ENCODE results near the gene C1QTNF1. TPM values are rescaled to one million over a fixed set of nuclear protein-coding genes. Genes with fewer than 3 reads are reported as not detected.

Gene C1QTNF1
- total RNA-seq, 1 experiment from 2014 or later = 6.3 TPM

GRCh38 chr17:79031996-79032875, 8.3 kb downstream of the C1QTNF1 start:
- Histone ChIP-seq H3K36me3 (ENCODE audit: insufficient read depth, low read length, poor library complexity, severe bottlenecking) (no peaks in the 10 kb centered on the region), H3K4me1 (ENCODE audit: insufficient read depth, low read length, poor library complexity, severe bottlenecking) (peaks cover 13% of the 10 kb centered on the region), H3K27ac (ENCODE audit: low read depth, low read length, poor library complexity, severe bottlenecking) (no peak overlapping the region), H3K4me3 (ENCODE audit: low read depth, low read length, poor library complexity, severe bottlenecking) (no peak overlapping the region), H3K27me3 (replicated peaks; ENCODE audit: insufficient read depth, low read depth, low read length, poor library complexity) (no peaks in the 10 kb centered on the region), H3K9me3 (ENCODE audit: low read depth, low read length, poor library complexity, severe bottlenecking) (no peaks in the 10 kb centered on the region)
- ChIA-PET POLR2A (ENCODE audit: low non-redundant PET) (no interaction called here), CTCF (no interaction called here)
- TF ChIP-seq EZH2 (IDR thresholded peaks at IDR 0.05; ENCODE audit: borderline replicate concordance, low read depth, low read length, poor library complexity, severe bottlenecking) (no peak), CTCF (conservative IDR thresholded peaks at IDR 0.05; ENCODE audit: low read depth, low read length) (no peak)
- BruUV-seq (replicated peaks) = no TSS peak
- intact Hi-C loops (cut with micrococcal nuclease; ENCODE audit: unreplicated experiment) = no loop called here
- DNase-seq (ENCODE audit: low spot score) = no peak

- intact Hi-C loops (cut with micrococcal nuclease; ENCODE audit: unreplicated experiment) = no loop called here
- ChIA-PET CTCF (no interaction called here), POLR2A (ENCODE audit: low non-redundant PET) (no interaction called here)
- Histone ChIP-seq H3K4me3 (ENCODE audit: low read depth, low read length, poor library complexity, severe bottlenecking) (no peak overlapping the region), H3K4me1 (ENCODE audit: insufficient read depth, low read length, poor library complexity, severe bottlenecking) (peaks cover 4% of the 10 kb centered on the region), H3K27me3 (replicated peaks; ENCODE audit: insufficient read depth, low read depth, low read length, poor library complexity) (no peaks in the 10 kb centered on the region), H3K36me3 (ENCODE audit: insufficient read depth, low read length, poor library complexity, severe bottlenecking) (no peaks in the 10 kb centered on the region), H3K9me3 (ENCODE audit: low read depth, low read length, poor library complexity, severe bottlenecking) (no peaks in the 10 kb centered on the region), H3K27ac (ENCODE audit: low read depth, low read length, poor library complexity, severe bottlenecking) (no peak overlapping the region)
- TF ChIP-seq EZH2 (IDR thresholded peaks at IDR 0.05; ENCODE audit: borderline replicate concordance, low read depth, low read length, poor library complexity, severe bottlenecking) = no peak
- TF ChIP-seq CTCF (conservative IDR thresholded peaks at IDR 0.05; ENCODE audit: low read depth, low read length) = no peak
- no peak for DNase-seq (ENCODE audit: low spot score)
- BruUV-seq (replicated peaks) = no TSS peak
These were observed 9.2 kb downstream of the C1QTNF1 start for GRCh38 chr17:79033046-79033616.

GRCh38 chr17:79033741-79034501, 10.0 kb downstream of the C1QTNF1 start:
- Histone ChIP-seq H3K36me3 (ENCODE audit: insufficient read depth, low read length, poor library complexity, severe bottlenecking) (no peaks in the 10 kb centered on the region), H3K4me3 (ENCODE audit: low read depth, low read length, poor library complexity, severe bottlenecking) (no peak overlapping the region), H3K9me3 (ENCODE audit: low read depth, low read length, poor library complexity, severe bottlenecking) (no peaks in the 10 kb centered on the region), H3K27me3 (replicated peaks; ENCODE audit: insufficient read depth, low read depth, low read length, poor library complexity) (no peaks in the 10 kb centered on the region), H3K4me1 (ENCODE audit: insufficient read depth, low read length, poor library complexity, severe bottlenecking) (no peaks in the 10 kb centered on the region), H3K27ac (ENCODE audit: low read depth, low read length, poor library complexity, severe bottlenecking) (no peak overlapping the region)
- BruUV-seq (replicated peaks) = no TSS peak
- intact Hi-C loops (cut with micrococcal nuclease; ENCODE audit: unreplicated experiment) = no loop called here
- no peak for DNase-seq (ENCODE audit: low spot score)
- POLR2A ChIA-PET (ENCODE audit: low non-redundant PET) = no interaction called here
- CTCF ChIA-PET = no interaction called here
- no peak for TF ChIP-seq EZH2 (IDR thresholded peaks at IDR 0.05; ENCODE audit: borderline replicate concordance, low read depth, low read length, poor library complexity, severe bottlenecking)
- TF ChIP-seq CTCF (conservative IDR thresholded peaks at IDR 0.05; ENCODE audit: low read depth, low read length) = no peak
